Nephron progenitor cell (in vitro differentiated cells): Measurements from ENCODE around the gene KCNJ18.
"Not testable (repeated sequence)": the region's sequence is repeated elsewhere in the genome, so short reads cannot be mapped to it uniquely, and the experiment has no call there.

ENCODE experiments used
- DNase-seq: peaks from one replicate; pipeline ENCODE4 v3.0.0; 2021
- H3K27ac Mint-ChIP-seq: 2 replicates; pipeline ENCODE4 v1.8.0; 2021; ENCODE audit warnings: mild to moderate bottlenecking, moderate library complexity, mixed read lengths
- H3K27me3 Mint-ChIP-seq: 2 replicates; pipeline ENCODE4 v1.8.0; 2021; ENCODE audit warnings: mild to moderate bottlenecking, low read depth, mixed read lengths; ENCODE audit not compliant: poor library complexity
- H3K36me3 Mint-ChIP-seq: 2 replicates; pipeline ENCODE4 v1.8.0; 2021; ENCODE audit warnings: low read depth, mixed read lengths
- H3K4me1 Mint-ChIP-seq: 2 replicates; pipeline ENCODE4 v1.8.0; 2021; ENCODE audit warnings: mixed read lengths
- H3K4me3 Mint-ChIP-seq: 2 replicates; pipeline ENCODE4 v1.8.0; 2021; ENCODE audit warnings: mild to moderate bottlenecking, moderate library complexity, mixed read lengths
- H3K9me3 Mint-ChIP-seq: 2 replicates; pipeline ENCODE4 v1.8.0; 2021; ENCODE audit warnings: mild to moderate bottlenecking, moderate library complexity, mixed read lengths
- TF ChIP-seq, protein P1 (sequence below): fragments of 200-600 bp; sonication (generic); IDR thresholded peaks from 2 replicates; pipeline ENCODE4 v1.5.0; 2021; ENCODE audit warnings: antibody characterized with exemption

The KCNJ18 gene

DNA sequence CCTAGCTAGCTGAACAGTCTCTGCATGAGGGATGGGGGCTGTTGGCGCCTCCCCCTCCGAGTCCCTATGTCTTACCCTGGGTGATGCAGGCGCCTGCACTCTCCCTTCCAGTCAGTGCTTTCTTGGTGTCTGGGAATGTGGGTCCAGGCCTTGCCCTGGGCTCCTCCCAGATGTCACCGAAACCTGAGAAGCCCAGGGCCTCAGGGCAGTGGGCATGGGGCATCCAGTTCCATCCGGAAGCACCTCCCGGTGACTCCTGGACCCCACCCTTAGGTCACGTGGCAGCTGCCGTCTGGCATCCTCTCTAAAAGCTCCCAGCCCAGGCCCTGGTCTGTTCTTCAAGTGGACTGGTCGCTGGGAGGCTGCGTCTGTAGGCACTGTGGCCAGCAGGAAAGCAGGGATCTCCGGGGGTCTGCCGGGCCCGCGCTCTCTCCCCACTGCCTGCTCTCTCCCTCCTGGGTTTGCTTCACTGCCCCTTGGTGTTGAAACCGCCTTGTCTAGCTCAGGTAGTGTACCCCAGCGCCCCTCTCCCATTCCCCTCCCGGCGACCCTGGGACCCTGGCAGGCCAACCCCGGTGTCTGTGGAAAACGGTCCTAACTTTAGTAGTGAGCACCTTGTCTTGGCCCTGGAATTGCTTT lies 6.2 kb downstream of the KCNJ18 start:
- not testable (repeated sequence) for H3K4me3 Mint-ChIP-seq, H3K27ac Mint-ChIP-seq, DNase-seq, H3K36me3 Mint-ChIP-seq, H3K4me1 Mint-ChIP-seq, H3K27me3 Mint-ChIP-seq
- peaks cover 54% of the 10 kb centered on the region for H3K9me3 Mint-ChIP-seq

DNA sequence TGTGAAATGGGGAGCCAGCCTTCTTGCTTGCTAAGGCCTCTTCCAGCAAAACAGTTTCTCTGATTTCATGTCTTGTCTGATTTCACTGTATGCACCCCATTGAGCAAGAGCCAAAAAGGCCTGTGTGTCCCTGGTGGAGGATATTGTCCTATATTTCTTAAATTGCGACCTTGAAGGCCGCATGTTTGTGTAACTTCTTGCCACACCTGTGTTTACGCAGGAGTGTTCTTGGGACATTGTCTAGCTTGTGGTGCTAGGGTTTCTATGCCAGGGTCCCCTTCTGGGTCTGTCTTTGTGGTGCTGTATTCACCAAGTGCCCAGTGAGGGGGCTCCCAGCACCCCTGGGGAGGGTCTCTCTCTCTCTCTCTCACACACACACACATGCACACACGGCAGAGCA lies 6.8 kb downstream of the KCNJ18 start:
- DNase-seq, H3K27me3 Mint-ChIP-seq, H3K36me3 Mint-ChIP-seq, H3K4me3 Mint-ChIP-seq, H3K4me1 Mint-ChIP-seq, H3K27ac Mint-ChIP-seq: not testable (repeated sequence)
- peaks cover 52% of the 10 kb centered on the region for H3K9me3 Mint-ChIP-seq

DNA sequence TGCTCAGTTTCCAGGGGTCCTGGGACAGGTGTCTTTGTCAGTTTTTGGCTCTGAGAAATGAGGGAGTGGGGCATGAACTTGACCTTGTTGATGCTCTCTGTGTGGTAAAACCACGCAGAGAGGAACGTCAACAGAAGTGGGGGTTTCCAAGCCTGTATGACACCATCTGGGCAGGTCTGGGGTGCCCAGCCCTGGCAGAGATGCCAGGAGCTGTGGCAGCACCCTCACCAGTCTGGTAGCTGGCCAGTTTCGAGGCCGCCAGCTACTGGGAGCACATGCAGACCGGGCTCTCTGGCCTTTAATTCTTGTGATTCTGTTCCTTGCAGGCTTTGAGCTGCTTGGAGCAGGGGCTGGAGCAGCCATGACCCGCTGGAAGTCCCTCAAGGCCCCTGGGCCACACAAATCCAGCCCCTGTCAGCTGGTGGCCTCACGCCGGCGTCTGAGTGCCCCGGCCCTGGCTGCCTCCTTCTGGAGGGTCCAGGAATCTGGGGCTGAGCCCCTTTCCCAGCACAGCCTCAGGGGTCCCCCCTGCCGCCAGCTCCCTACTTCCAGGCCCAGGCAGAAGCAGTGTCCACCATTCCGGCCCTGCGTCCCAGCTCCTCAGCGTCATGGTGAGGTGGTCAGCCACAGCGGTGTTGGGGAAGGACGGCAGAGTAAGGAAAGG lies 7.4 kb downstream of the KCNJ18 start:
- not testable (repeated sequence) for H3K27ac Mint-ChIP-seq

DNA sequence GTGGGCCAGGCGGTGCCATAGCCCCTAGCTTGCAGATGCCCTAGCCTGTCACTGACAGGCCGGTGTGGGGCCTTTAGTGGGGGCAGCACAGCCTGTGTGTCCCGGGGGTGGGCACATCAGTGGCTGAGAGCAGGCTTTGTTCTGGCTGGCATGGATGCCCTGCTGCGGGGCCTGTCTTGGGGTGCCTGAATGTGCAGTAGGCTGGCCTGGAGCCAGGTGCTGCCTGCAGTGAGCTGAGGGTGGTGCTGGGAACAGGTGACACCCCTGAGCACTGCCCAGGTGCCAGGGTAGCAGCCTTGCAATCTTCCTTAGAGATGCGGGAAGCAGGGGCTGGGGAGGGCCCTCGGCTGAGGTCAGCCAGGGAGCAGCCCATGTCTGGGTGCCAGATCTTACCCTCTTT lies 8.8 kb downstream of the KCNJ18 start:
- H3K27me3 Mint-ChIP-seq, DNase-seq, H3K27ac Mint-ChIP-seq, H3K4me3 Mint-ChIP-seq, H3K4me1 Mint-ChIP-seq, H3K36me3 Mint-ChIP-seq: not testable (repeated sequence)
- H3K9me3 Mint-ChIP-seq: peaks cover 54% of the 10 kb centered on the region

More for the DNA sequence above, 7.4 kb downstream of the KCNJ18 start:
- not testable (repeated sequence) for H3K27me3 Mint-ChIP-seq, H3K4me1 Mint-ChIP-seq, H3K36me3 Mint-ChIP-seq, DNase-seq, H3K4me3 Mint-ChIP-seq
- peaks cover 53% of the 10 kb centered on the region for H3K9me3 Mint-ChIP-seq

DNA sequence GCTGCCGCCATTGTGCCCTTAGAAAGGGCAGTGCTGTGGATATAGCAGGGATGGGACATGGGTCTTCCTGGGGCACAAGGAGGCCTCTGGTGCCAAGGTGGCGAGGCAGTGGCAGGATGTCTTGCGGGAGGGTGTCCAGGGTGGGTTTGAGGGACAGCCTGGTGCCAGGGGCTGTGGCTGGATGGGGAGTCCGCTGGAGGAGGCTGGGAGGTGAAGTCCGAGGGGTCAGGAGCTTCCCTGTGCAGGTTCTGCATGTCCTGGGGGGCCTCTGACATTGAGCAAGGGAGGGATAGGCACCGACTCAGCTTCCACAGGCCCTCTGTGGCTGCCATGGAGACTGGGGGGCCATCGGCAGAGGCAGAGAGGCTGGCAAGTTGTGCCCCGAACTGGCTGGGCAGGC lies 9.7 kb downstream of the KCNJ18 start:
- H3K36me3 Mint-ChIP-seq, H3K4me3 Mint-ChIP-seq, H3K4me1 Mint-ChIP-seq, H3K27me3 Mint-ChIP-seq, DNase-seq, H3K27ac Mint-ChIP-seq: not testable (repeated sequence)
- peaks cover 48% of the 10 kb centered on the region for H3K9me3 Mint-ChIP-seq

DNA sequence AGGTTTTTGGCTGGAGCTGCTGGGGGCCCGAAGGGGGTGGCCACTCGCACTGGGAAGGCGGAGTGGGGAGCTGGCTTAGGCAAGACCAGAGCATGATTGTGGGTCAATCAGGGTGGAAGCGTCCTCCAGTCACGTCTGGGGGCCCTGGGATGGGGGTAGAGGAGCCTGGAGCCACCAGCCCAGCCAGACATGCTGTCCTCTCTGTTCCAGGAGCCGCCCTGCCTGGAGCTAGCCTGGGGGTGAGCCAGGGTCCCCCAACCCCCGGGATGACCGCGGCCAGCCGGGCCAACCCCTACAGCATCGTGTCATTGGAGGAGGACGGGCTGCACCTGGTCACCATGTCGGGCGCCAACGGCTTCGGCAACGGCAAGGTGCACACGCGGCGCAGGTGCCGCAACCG lies 10.2 kb downstream of the KCNJ18 start:
- not testable (repeated sequence) for H3K27me3 Mint-ChIP-seq, DNase-seq, H3K36me3 Mint-ChIP-seq, H3K27ac Mint-ChIP-seq, H3K4me3 Mint-ChIP-seq, H3K4me1 Mint-ChIP-seq
- H3K9me3 Mint-ChIP-seq: peaks cover 46% of the 10 kb centered on the region

DNA sequence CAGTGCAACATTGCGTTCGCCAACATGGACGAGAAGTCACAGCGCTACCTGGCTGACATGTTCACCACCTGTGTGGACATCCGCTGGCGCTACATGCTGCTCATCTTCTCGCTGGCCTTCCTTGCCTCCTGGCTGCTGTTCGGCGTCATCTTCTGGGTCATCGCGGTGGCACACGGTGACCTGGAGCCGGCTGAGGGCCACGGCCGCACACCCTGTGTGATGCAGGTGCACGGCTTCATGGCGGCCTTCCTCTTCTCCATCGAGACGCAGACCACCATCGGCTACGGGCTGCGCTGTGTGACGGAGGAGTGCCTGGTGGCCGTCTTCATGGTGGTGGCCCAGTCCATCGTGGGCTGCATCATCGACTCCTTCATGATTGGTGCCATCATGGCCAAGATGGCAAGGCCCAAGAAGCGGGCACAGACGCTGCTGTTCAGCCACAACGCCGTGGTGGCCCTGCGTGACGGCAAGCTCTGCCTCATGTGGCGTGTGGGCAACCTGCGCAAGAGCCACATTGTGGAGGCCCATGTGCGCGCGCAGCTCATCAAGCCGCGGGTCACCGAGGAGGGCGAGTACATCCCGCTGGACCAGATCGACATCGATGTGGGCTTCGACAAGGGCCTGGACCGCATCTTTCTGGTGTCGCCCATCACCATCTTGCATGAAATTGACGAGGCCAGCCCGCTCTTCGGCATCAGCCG lies 10.8 kb downstream of the KCNJ18 start:
- H3K27ac Mint-ChIP-seq, H3K36me3 Mint-ChIP-seq, H3K27me3 Mint-ChIP-seq, H3K4me1 Mint-ChIP-seq, DNase-seq, H3K4me3 Mint-ChIP-seq: not testable (repeated sequence)
- peaks cover 46% of the 10 kb centered on the region for H3K9me3 Mint-ChIP-seq

DNA sequence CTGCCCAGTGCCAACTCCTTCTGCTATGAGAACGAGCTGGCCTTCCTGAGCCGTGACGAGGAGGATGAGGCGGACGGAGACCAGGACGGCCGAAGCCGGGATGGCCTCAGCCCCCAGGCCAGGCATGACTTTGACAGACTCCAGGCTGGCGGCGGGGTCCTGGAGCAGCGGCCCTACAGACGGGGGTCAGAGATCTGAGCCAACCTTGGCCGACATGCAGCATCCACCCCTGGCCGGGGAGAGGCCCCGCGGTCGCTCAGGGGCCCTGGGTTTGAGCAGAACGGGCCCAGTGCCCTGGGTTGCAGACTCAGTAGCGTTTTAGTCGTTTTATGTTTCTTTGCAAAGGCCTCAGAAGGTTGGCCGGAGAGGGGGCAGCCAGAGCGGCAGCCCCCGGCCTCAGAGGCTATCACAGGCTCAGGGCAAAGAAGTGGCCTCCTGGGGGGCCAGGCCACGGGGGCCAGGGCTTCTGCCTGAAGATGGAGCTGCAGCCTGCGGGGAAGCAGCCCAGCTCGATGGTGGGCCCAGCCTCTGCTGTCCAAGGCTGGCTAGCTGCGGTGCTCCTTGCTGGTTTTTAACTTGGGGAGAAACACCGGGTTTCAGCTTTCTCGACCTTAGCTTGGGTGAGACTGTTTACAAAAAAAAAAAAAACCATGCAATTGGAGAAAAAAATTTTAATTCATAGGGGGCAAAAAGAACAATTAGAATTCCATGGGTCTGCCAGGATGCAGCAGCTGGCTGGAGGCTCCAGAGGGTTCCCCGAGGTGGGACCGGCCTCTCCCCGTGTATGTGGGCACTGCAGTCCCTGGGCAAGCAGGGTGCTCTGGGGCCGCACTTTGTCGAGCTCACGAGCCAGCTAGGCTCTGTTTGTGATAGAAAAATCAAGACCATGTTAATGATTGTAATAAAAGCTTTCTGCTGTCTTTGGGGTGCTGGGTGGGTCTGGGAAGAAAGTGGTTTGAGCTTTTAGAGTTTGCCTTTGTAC lies 11.9 kb downstream of the KCNJ18 start:
- not testable (repeated sequence) for H3K27me3 Mint-ChIP-seq, H3K4me1 Mint-ChIP-seq, DNase-seq, H3K4me3 Mint-ChIP-seq, H3K36me3 Mint-ChIP-seq, H3K27ac Mint-ChIP-seq
- peaks cover 49% of the 10 kb centered on the region for H3K9me3 Mint-ChIP-seq

DNA sequence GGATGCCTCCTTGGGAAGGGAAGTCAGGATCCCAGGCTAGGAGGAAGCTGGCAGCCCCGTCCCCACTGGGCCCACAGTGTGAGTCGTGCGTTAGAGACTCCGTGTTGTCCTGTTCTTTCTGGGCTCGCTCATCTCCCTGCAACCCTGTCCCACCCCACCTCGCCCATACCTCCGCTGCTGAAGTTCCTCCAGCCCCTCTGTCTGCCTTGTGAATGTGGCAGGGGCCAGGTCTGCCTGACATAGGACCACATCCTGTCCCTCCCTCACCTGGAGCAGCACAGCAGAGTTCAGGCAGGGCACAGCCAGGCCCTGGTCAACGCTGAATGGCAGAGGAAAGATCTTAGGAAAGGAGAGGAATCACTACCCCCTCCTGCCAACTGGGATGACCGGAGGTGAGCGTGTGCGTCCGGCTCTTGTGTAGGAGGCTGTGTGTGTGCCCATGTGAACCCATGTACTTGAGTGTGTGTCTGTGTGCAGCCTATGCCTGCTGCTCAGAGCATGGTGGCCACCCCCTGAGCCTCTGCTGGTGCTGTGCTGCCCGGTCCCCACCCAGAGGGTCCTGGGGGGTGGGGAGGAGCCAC lies 12.8 kb downstream of the KCNJ18 start:
- no peak overlapping the region for H3K4me3 Mint-ChIP-seq
- no peaks in the 10 kb centered on the region for H3K27me3 Mint-ChIP-seq
- no peak overlapping the region for H3K27ac Mint-ChIP-seq
- H3K36me3 Mint-ChIP-seq: no peaks in the 10 kb centered on the region
- DNase-seq: no peak
- H3K9me3 Mint-ChIP-seq: peaks cover 49% of the 10 kb centered on the region
- H3K4me1 Mint-ChIP-seq: no peaks in the 10 kb centered on the region
- TF ChIP-seq, protein P1, sequence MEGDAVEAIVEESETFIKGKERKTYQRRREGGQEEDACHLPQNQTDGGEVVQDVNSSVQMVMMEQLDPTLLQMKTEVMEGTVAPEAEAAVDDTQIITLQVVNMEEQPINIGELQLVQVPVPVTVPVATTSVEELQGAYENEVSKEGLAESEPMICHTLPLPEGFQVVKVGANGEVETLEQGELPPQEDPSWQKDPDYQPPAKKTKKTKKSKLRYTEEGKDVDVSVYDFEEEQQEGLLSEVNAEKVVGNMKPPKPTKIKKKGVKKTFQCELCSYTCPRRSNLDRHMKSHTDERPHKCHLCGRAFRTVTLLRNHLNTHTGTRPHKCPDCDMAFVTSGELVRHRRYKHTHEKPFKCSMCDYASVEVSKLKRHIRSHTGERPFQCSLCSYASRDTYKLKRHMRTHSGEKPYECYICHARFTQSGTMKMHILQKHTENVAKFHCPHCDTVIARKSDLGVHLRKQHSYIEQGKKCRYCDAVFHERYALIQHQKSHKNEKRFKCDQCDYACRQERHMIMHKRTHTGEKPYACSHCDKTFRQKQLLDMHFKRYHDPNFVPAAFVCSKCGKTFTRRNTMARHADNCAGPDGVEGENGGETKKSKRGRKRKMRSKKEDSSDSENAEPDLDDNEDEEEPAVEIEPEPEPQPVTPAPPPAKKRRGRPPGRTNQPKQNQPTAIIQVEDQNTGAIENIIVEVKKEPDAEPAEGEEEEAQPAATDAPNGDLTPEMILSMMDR: no peak

DNA sequence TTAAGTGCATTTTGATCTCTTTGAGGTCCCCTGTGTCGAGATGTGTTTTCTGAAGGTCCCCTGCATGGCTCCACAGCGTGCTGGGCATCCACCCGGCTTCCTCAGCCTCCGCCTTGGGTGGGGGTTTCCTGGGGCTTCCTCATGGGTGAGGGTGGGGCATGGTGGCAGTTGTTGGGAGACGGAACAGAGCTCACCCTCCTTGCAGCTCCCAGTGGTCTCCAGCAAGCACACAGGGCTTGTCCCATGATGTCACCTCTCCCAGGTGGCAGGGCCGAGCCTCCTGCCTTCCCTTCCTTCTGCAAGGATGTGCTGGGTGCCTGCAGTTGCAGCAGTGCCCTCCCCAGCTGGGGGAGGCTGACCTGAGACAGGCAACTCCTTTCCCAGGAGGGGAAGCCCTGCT lies 13.4 kb downstream of the KCNJ18 start:
- not testable (repeated sequence) for H3K4me1 Mint-ChIP-seq
- peaks cover 53% of the 10 kb centered on the region for H3K9me3 Mint-ChIP-seq

DNA sequence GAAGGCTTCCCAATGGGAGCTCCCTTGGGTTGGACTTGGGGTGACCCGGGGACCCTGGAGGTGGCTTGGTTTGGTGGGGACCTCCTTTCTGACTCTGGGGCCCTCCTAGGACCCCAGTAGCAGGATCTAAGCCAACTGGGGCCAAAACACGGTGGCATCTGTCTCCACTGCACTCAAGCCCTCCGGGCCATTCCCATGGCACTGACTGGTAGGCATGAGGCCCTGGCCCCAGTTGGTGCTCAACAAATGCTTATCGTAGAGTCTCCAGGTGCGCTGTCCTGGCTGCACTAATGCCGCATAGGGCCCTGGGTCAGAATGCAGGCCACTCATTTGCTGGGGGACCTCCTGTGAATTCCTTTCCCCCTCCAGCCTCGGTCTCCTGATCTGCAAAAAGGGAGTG lies 14.2 kb downstream of the KCNJ18 start:
- not testable (repeated sequence) for H3K27ac Mint-ChIP-seq, H3K36me3 Mint-ChIP-seq, H3K4me1 Mint-ChIP-seq, H3K27me3 Mint-ChIP-seq, DNase-seq, H3K4me3 Mint-ChIP-seq
- peaks cover 60% of the 10 kb centered on the region for H3K9me3 Mint-ChIP-seq

More for the DNA sequence above, 13.4 kb downstream of the KCNJ18 start:
- H3K27ac Mint-ChIP-seq, H3K36me3 Mint-ChIP-seq, H3K4me3 Mint-ChIP-seq, H3K27me3 Mint-ChIP-seq, DNase-seq: not testable (repeated sequence)

DNA sequence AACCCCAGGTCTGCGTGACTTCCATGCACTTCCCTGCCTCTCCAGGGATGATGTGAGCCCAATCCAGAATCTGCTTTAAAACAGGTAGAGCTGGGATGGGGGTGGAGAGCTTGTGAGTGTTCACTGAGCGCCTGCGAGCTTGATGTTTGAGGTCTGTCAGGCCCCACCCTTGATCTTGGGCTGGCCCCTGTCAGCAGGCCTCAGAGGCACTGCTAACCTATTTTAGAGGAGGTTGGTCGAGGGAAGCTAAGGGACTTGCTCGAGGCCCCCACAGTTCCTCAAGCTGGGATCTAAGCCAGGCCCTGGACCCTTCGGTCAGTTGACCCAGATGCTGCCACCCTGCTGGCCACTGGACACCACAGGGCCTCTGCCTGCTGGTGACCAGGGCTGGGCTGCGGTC lies 14.8 kb downstream of the KCNJ18 start:
- not testable (repeated sequence) for H3K4me1 Mint-ChIP-seq, H3K4me3 Mint-ChIP-seq, H3K27ac Mint-ChIP-seq, H3K27me3 Mint-ChIP-seq, DNase-seq, H3K36me3 Mint-ChIP-seq
- peaks cover 60% of the 10 kb centered on the region for H3K9me3 Mint-ChIP-seq
